NB4 (cell line): ENCODE data around the gene MYO7A.

Source experiments
- DNase-seq: peaks from one replicate; pipeline ENCODE4 v3.0.0; 2010; ENCODE audit warnings: low read depth
- H3K4me3 ChIP-seq: one replicate; pipeline ENCODE4 v1.5.1; 2011; ENCODE audit warnings: mild to moderate bottlenecking, low read depth, low read length, moderate library complexity
- MYC ChIP-seq: IDR thresholded peaks from 2 replicates; pipeline ENCODE4 v1.6.1; 2011; ENCODE audit warnings: low read depth, low read length
- POLR2A ChIP-seq: IDR thresholded peaks from 2 replicates; pipeline ENCODE4 v1.6.1; 2011; ENCODE audit warnings: mild to moderate bottlenecking; ENCODE audit not compliant: insufficient read length; ENCODE audit errors: extremely low read depth
- TF ChIP-seq, protein P1 (sequence below): IDR thresholded peaks from one replicate; pipeline ENCODE4 v1.5.1; 2012; ENCODE audit warnings: low read depth, low read length
- TF ChIP-seq, protein P2 (sequence below): IDR thresholded peaks from 2 replicates; pipeline ENCODE4 v1.6.1; 2011; ENCODE audit warnings: low read depth, low read length

The MYO7A gene

DNA sequence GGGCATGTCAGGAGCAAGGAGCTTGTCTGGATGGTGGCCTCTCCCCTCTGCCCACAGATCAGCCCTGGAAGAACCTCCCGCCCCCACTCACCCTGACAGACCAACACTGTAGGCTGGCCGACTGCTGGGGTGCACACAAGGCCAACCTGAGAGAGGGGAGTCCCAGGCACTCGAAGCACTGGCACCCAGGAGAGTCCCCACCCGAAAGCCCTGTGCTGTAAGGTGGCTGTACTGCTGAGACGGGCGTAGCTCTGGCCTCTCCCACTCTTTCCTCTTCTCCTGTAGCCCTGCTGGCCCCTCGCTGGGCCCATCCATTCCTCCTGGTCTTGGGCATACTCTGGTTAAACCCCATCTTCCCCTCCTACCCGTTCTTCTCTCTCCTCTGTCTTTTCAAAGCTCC, 39.7 kb downstream of the MYO7A start:
- TF ChIP-seq, protein P1, sequence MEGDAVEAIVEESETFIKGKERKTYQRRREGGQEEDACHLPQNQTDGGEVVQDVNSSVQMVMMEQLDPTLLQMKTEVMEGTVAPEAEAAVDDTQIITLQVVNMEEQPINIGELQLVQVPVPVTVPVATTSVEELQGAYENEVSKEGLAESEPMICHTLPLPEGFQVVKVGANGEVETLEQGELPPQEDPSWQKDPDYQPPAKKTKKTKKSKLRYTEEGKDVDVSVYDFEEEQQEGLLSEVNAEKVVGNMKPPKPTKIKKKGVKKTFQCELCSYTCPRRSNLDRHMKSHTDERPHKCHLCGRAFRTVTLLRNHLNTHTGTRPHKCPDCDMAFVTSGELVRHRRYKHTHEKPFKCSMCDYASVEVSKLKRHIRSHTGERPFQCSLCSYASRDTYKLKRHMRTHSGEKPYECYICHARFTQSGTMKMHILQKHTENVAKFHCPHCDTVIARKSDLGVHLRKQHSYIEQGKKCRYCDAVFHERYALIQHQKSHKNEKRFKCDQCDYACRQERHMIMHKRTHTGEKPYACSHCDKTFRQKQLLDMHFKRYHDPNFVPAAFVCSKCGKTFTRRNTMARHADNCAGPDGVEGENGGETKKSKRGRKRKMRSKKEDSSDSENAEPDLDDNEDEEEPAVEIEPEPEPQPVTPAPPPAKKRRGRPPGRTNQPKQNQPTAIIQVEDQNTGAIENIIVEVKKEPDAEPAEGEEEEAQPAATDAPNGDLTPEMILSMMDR: no peak
- no peak for TF ChIP-seq POLR2A
- TF ChIP-seq MYC: no peak
- TF ChIP-seq, protein P2, sequence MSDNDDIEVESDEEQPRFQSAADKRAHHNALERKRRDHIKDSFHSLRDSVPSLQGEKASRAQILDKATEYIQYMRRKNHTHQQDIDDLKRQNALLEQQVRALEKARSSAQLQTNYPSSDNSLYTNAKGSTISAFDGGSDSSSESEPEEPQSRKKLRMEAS: no peak
- no peak overlapping the region for H3K4me3 ChIP-seq
- DNase-seq: no peak

DNA sequence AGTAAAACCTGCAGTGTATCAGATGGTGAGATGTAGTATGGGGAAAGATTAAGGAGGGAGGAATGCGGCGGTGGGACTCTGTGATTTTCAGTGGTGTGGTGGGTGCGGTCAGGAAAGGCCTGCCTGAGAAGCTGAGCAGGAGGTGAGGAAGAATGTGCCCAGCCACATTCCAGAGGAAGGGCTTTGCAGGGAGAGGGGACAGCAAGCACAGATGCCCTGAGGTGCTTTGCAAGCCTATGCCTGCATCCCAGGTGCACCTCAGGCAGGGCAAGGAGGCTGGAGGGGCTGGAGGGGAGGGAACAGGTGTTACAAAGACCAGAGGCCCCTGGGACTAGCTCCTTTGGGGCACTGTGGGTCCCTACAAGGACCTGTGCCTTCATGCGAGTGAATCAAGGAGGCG, 42.1 kb downstream of the MYO7A start:
- TF ChIP-seq MYC (no peak), POLR2A (no peak)
- TF ChIP-seq, protein P2: no peak
- TF ChIP-seq, protein P1: no peak
- no peak for DNase-seq
- no peak overlapping the region for H3K4me3 ChIP-seq

DNA sequence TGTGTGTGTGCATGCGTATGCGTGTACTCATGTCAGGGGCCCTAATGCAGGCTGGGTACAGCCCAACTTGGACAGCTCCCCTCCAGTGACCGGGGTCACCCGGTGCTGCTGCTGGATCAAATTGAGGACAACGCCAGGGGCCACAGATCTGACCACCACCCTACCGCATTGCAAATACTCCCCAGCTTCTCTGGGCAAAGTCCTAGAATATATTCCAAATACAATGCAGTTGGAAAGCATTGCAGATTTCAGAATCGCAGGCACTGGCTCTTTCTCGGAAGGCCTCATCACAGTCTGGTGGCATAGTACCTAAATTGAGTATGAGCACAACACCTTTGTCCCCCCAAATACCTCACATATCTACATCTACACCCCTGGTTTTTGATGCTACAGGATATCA, 43.2 kb downstream of the MYO7A start:
- no peak for DNase-seq
- TF ChIP-seq MYC (no peak), POLR2A (no peak)
- TF ChIP-seq, protein P1: no peak
- TF ChIP-seq, protein P2: no peak
- no peak overlapping the region for H3K4me3 ChIP-seq

DNA sequence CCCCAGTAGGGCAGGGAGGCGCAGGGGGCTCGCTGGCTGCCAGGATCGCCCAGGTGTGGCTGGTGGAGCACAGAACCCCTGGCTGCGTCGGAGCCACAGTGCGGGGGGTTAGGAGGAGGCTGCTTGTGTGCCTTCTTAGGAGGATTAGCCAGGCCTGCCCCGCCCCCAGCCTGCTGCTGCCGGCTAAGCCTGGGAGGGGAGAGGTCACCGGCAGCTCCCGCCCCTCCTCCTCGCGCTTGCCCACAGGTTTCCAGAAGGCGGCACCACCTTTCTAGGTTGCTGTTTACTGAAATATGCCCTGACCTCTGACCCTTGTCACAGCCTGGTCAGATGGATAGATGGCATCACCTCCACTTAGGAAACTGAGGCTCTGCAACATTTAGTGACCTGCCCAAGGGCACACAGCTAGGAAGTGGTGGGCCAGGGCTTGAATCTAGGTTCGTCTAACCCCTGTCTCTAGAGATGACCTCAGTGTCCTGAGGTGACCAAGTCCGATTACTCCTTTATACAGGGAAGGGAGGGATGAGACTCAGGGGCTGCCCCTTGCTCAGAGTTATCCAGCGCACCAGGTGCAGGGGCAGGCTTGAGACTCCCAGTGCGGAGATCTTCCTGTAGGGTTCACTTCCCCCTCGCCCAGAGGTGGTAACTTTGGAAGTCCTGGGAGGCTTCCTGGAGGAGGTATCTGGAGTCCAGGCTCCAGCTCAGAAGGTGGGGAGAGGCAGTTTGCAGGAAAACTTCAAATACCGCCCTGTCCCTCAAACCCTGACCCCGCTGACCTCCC, 44.0 kb downstream of the MYO7A start:
- no peak for DNase-seq
- no peak overlapping the region for H3K4me3 ChIP-seq
- TF ChIP-seq, protein P2: no peak
- no peak for TF ChIP-seq MYC
- no peak for TF ChIP-seq POLR2A
- TF ChIP-seq, protein P1: no peak

DNA sequence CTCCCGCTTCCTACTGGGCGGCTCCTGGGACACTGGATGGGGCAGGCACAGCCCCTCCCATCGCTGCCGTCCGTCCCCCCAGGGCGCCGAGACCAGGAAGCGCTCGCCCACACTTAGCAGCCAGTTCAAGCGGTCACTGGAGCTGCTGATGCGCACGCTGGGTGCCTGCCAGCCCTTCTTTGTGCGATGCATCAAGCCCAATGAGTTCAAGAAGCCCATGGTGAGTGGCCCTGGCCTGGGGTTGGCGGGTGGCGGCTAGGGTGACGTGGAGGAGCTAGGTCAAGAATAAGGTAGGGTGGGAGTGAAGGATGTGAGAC, 44.6 kb downstream of the MYO7A start:
- TF ChIP-seq MYC: no peak
- TF ChIP-seq, protein P2: no peak
- no peak for TF ChIP-seq POLR2A
- TF ChIP-seq, protein P1: no peak
- DNase-seq: no peak
- H3K4me3 ChIP-seq: no peak overlapping the region
